Caco-2 (cell line): Measurements from ENCODE around the gene CUL4B. TPM values are rescaled to one million over a fixed set of nuclear protein-coding genes. Genes with fewer than 3 reads are reported as not detected.
A peak's percentile ranks its signal among the peaks of the same experiment; 100 is the strongest.

Experiments
- BruUV-seq: library from RNA; stranded (reverse); fragments of 400-500 nt; replicated peaks from 2 replicates; lab custom pipeline; 2021; lab: Mats Ljungman, UMichigan
- CTCF ChIA-PET: fragments of 300-600 bp; sonication (Branson Sonifier 250); formaldehyde crosslinking; loops from one replicate; lab custom pipeline; 2022; ENCODE audit warnings: antibody characterized with exemption; lab: Charles Lee
- POLR2A ChIA-PET: fragments of 300-600 bp; sonication (Branson Sonifier 250); formaldehyde crosslinking; loops from one replicate; lab custom pipeline; 2022; ENCODE audit warnings: antibody characterized with exemption; lab: Charles Lee
- DNase-seq, 2 experiments: peaks; one replicate each; pipeline versions ENCODE4 v3.0.0 to v3.0.0-alpha.2; 2020 to 2022
- H3K27me3 ChIP-seq: replicated peaks from 2 replicates; pipeline ENCODE4 v1.6.0; 2011; ENCODE audit warnings: low read length; ENCODE audit not compliant: control insufficient read depth, insufficient read depth
- H3K36me3 ChIP-seq: 2 replicates; pipeline ENCODE4 v1.5.1; 2011; ENCODE audit warnings: low read length; ENCODE audit not compliant: control insufficient read depth, insufficient read depth
- H3K4me1 ChIP-seq: fragments of 250-450 bp; sonication (Bioruptor Pico); 2 replicates; pipeline ENCODE4 v1.5.1; 2020; ENCODE audit warnings: mild to moderate bottlenecking
- H3K4me3 ChIP-seq: 2 replicates; pipeline ENCODE4 v1.5.1; 2011; ENCODE audit warnings: low read depth, mild to moderate bottlenecking, control low read depth, low read length
- H3K9me3 ChIP-seq: fragments of 250-450 bp; sonication (Bioruptor Pico); 2 replicates; pipeline ENCODE4 v1.5.1; 2020; ENCODE audit warnings: mild to moderate bottlenecking, moderate library complexity
- H3K27ac Mint-ChIP-seq: one replicate; pipeline ENCODE4 v1.8.0; 2022; ENCODE audit warnings: mixed read lengths; ENCODE audit not compliant: unreplicated experiment
- H3K27me3 Mint-ChIP-seq: one replicate; pipeline ENCODE4 v1.8.0; 2022; ENCODE audit warnings: mixed read lengths; ENCODE audit not compliant: insufficient read depth, unreplicated experiment
- H3K36me3 Mint-ChIP-seq: one replicate; pipeline ENCODE4 v1.8.0; 2022; ENCODE audit warnings: mild to moderate bottlenecking, mixed read lengths; ENCODE audit not compliant: insufficient read depth, unreplicated experiment
- H3K4me1 Mint-ChIP-seq: one replicate; pipeline ENCODE4 v1.8.0; 2022; ENCODE audit warnings: low read depth, mixed read lengths; ENCODE audit not compliant: unreplicated experiment
- H3K4me3 Mint-ChIP-seq: one replicate; pipeline ENCODE4 v1.8.0; 2022; ENCODE audit warnings: mild to moderate bottlenecking, moderate library complexity, mixed read lengths; ENCODE audit not compliant: unreplicated experiment
- H3K9me3 Mint-ChIP-seq: one replicate; pipeline ENCODE4 v1.8.0; 2022; ENCODE audit warnings: mixed read lengths; ENCODE audit not compliant: unreplicated experiment
- CTCF ChIP-seq, 2 experiments: fragments of 200-600 bp in 1 of 2; IDR thresholded peaks; 1 replicate in 1 of 2; 2 replicates in 1 of 2; pipeline versions ENCODE4 v1.5.1 to v1.8.0; 2011 to 2022; ENCODE audit warnings: antibody characterized with exemption in 1 of 2, control low read depth in 1 of 2, inconsistent platforms in 1 of 2, low read depth in 1 of 2, low read length in 1 of 2, mild to moderate bottlenecking in 1 of 2, moderate library complexity in 1 of 2; ENCODE audit not compliant: insufficient read depth in 1 of 2, severe bottlenecking in 1 of 2, unreplicated experiment in 1 of 2
- intact Hi-C: fragments of 100-400 bp; cut with micrococcal nuclease; formaldehyde crosslinking; loops from one replicate; pipeline ENCODE4 v1.10.0; 2022; ENCODE audit not compliant: unreplicated experiment
- total RNA-seq: library from RNA; stranded (reverse); gene quantifications from 2 replicates; pipeline ENCODE4 v1.2.3, GENCODE V29; 2022

CUL4B gene
- total RNA-seq, 1 experiment from 2014 or later: 41.0 TPM

- peak in 1 of 2 experiments; percentile 14 for DNase-seq
- Mint-ChIP-seq H3K27me3 (no peaks in the 10 kb centered on the region), H3K4me3 (no peak overlapping the region), H3K36me3 (no peaks in the 10 kb centered on the region), H3K9me3 (no peaks in the 10 kb centered on the region), H3K27ac (no peak overlapping the region), H3K4me1 (peaks cover 6% of the 10 kb centered on the region)
- H3K4me3 ChIP-seq: no peak overlapping the region
- peak in 1 of 2 experiments; percentile 55 for TF ChIP-seq CTCF (IDR thresholded peaks at IDR 0.05; ENCODE audit: insufficient read depth in 1 of 2, low read depth in 1 of 2, low read length in 1 of 2, severe bottlenecking in 1 of 2, unreplicated experiment in 1 of 2)
- H3K36me3 ChIP-seq: no peaks in the 10 kb centered on the region
- no TSS peak for BruUV-seq
- CTCF ChIA-PET: no interaction called here
- no peaks in the 10 kb centered on the region for H3K27me3 ChIP-seq
- H3K4me1 ChIP-seq: peaks cover 28% of the 10 kb centered on the region
- intact Hi-C loops: loop anchor here (1.0 to 5.0 kb wide), 4 partner anchors 48 to 258 kb away; partner anchors contain the start of genes CUL4B and MCTS1
- H3K9me3 ChIP-seq: no peaks in the 10 kb centered on the region
- POLR2A ChIA-PET: no interaction called here
Measured at GRCh38 chrX:120514236-120514635, 46.5 kb downstream of the CUL4B start.

- H3K27me3 Mint-ChIP-seq: no peaks in the 10 kb centered on the region
Measured at GRCh38 chrX:120512627-120513026, 48.1 kb downstream of the CUL4B start.

GRCh38 chrX:120512222-120512621 is 48.5 kb downstream of the CUL4B start:
- POLR2A ChIA-PET: no interaction called here
- H3K36me3 Mint-ChIP-seq: no peaks in the 10 kb centered on the region
- H3K9me3 Mint-ChIP-seq: no peaks in the 10 kb centered on the region
- no peak for TF ChIP-seq CTCF (IDR thresholded peaks at IDR 0.05; ENCODE audit: insufficient read depth in 1 of 2, low read depth in 1 of 2, low read length in 1 of 2, severe bottlenecking in 1 of 2, unreplicated experiment in 1 of 2)
- H3K4me1 Mint-ChIP-seq: peaks cover 6% of the 10 kb centered on the region
- CTCF ChIA-PET: no interaction called here
- Histone ChIP-seq H3K4me3 (no peak overlapping the region), H3K36me3 (no peaks in the 10 kb centered on the region), H3K27me3 (no peaks in the 10 kb centered on the region), H3K4me1 (peaks cover 28% of the 10 kb centered on the region), H3K9me3 (no peaks in the 10 kb centered on the region)
- BruUV-seq: no TSS peak
- H3K4me3 Mint-ChIP-seq: no peak overlapping the region
- no peak overlapping the region for H3K27ac Mint-ChIP-seq
- H3K27me3 Mint-ChIP-seq: no peaks in the 10 kb centered on the region
- DNase-seq: no peak
- intact Hi-C loops: loop anchor here (5.0 kb wide), 3 partner anchors 50 to 260 kb away; partner anchors contain the start of genes CUL4B and MCTS1

More at GRCh38 chrX:120512627-120513026, 48.1 kb downstream of the CUL4B start:
- Mint-ChIP-seq H3K4me3 (no peak overlapping the region), H3K27ac (no peak overlapping the region), H3K9me3 (no peaks in the 10 kb centered on the region), H3K36me3 (no peaks in the 10 kb centered on the region), H3K4me1 (peaks cover 6% of the 10 kb centered on the region)
- Histone ChIP-seq H3K4me3 (no peak overlapping the region), H3K36me3 (no peaks in the 10 kb centered on the region), H3K4me1 (peaks cover 28% of the 10 kb centered on the region), H3K9me3 (no peaks in the 10 kb centered on the region), H3K27me3 (no peaks in the 10 kb centered on the region)
- ChIA-PET CTCF (no interaction called here), POLR2A (no interaction called here)
- no peak for TF ChIP-seq CTCF (IDR thresholded peaks at IDR 0.05; ENCODE audit: insufficient read depth in 1 of 2, low read depth in 1 of 2, low read length in 1 of 2, severe bottlenecking in 1 of 2, unreplicated experiment in 1 of 2)
- intact Hi-C loops: loop anchor here (5.0 kb wide), 3 partner anchors 50 to 260 kb away; partner anchors contain the start of genes CUL4B and MCTS1
- peak in 1 of 2 experiments; percentile 39 for DNase-seq
- no TSS peak for BruUV-seq
